ENCODE data around the gene SRGAP2B.
"Not testable (repeated sequence)": the region's sequence is repeated elsewhere in the genome, so short reads cannot be mapped to it uniquely, and the experiment has no call there.

DNA sequence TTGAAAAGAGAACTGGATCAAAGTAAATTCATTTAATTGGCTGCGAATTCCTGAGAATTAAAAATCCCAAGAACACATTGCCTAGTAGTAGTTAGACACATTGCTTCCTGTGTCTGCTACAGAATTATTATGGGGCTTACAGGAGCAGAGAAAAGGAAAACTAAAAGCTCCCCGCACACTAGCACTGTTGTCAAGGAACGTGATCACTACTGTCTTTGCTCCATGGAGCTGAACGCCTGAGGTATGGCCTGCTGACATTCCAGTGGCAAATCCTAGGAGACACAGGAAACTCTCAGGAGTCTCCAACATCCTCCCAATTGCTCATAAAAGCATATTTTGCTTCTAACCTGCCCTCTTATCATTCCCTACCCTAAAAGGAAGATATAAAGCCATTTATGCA, 114.0 kb downstream of the SRGAP2B start:
- TF ChIP-seq FOS, SMC3 (IDR thresholded peaks at IDR 0.05; ENCODE audit: low read depth, low read length): not testable (repeated sequence)
